IPS DF 4.7 (cell line): Measurements from ENCODE around the gene ICE1.

Source experiments
- DNase-seq: peaks from one replicate; pipeline ENCODE4 v3.0.0-alpha.2; 2013; ENCODE audit warnings: low spot score; ENCODE audit errors: extremely low read depth

The ICE1 gene

GRCh38 chr5:5532306-5533076 is 110.0 kb downstream of the ICE1 start:
- DNase-seq = no peak

DNA sequence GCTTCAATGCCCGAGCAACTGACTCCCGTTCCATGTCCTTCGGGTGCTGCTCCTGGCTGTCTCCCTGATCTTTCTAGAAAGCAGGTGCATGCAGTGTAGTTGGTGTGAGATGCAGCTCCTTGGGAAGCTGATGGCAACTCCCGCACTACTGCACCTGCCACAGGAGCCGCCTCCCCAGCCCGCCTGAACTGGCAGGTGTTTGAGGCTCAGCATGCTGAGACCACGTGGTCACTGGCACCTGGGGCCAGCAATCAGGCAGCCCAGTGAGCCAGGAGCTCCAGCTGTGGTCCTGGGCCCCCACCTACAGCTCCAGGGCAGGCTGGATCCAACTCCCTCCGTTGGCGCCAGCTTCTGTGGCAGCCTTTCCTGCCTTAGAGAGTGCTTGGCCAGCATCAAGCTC is 111.5 kb downstream of the ICE1 start:
- no peak for DNase-seq

- no peak for DNase-seq
Measured at GRCh38 chr5:5534333-5534732, 111.9 kb downstream of the ICE1 start.

DNA sequence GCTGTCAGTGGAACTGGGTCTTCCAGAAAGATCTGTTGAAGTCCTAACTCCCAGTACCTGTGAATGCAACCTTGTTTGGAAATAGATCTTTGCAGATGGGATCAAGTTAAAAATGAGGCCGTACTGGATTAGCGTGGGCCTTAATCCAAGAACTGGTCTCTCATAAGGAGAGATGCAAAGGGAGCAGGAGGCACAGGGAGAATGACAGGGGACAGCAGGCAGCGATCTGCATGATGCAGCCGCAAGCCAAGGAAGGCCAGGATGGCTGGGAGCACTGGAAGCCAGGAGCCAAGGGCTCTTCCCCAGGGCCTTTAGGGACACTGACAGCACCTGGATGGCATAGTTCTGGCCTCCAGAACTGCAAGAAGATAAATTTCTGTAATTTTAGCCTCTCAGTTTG is 114.4 kb downstream of the ICE1 start:
- DNase-seq = no peak

DNA sequence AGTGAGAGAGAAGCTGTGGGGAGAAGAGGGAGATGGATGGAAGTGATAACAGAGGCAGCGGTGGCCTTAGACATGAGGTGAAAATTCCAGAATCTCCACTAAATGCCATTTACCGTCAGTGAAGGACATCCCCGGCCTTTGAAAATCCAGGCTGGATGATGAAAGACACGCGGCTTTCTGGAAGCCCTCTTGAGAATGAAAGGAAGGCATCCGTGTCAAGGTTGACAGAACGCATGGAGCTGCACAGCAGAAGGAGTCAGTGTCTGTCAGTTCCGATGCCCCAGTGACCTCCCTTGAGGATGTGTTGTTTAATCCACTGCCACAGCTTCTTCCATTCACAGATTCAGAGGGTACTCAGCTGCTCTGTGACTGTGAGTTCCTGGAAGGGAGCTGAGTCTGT is 114.9 kb downstream of the ICE1 start:
- no peak for DNase-seq

GRCh38 chr5:5539590-5539989 is 117.1 kb downstream of the ICE1 start:
- no peak for DNase-seq
